Cardiac muscle cell (in vitro differentiated cells and primary cell): ENCODE data around the gene IL6R. TPM values are rescaled to one million over a fixed set of nuclear protein-coding genes. Genes with fewer than 3 reads are reported as not detected.

Experiments
- DNase-seq, 2 donors: peaks; one replicate each; pipeline versions ENCODE4 v3.0.0 to v3.0.0-alpha.2; 2010 to 2017; ENCODE audit warnings: low read depth in 1 of 2, low spot score in 1 of 2
- H3K27ac ChIP-seq: fragments of 200-600 bp; sonication (generic); 2 replicates; pipeline ENCODE4 v1.5.1; 2016
- H3K27me3 ChIP-seq: fragments of 200-600 bp; sonication (generic); 2 replicates; pipeline ENCODE4 v1.6.0; 2016; ENCODE audit warnings: control low read depth
- H3K36me3 ChIP-seq: fragments of 200-600 bp; sonication (generic); 2 replicates; pipeline ENCODE4 v1.5.1; 2016; ENCODE audit warnings: control low read depth
- H3K4me1 ChIP-seq: fragments of 200-600 bp; sonication (generic); 2 replicates; pipeline ENCODE4 v1.8.1; 2017; ENCODE audit warnings: low read depth, mild to moderate bottlenecking, mixed run types
- H3K4me3 ChIP-seq: fragments of 200-600 bp; sonication (generic); 2 replicates; pipeline ENCODE4 v1.5.1; 2016; ENCODE audit warnings: mild to moderate bottlenecking
- H3K9me3 ChIP-seq: fragments of 200-600 bp; sonication (generic); 2 replicates; pipeline ENCODE4 v1.5.1; 2017; ENCODE audit warnings: low read depth, mild to moderate bottlenecking, control low read depth
- polyA plus RNA-seq: library from polyadenylated mRNA; unstranded; fragments of >200 nt; fragmentation: Nextera tagmentation; extraction: Ambion mirVana; gene quantifications from 2 replicates; pipeline ENCODE4 v1.2.1, GENCODE V29; 2016
- total RNA-seq: library from RNA; depleted of rRNA; stranded (reverse); fragments of >200 nt; gene quantifications from 2 replicates; pipeline ENCODE4 v1.2.3, GENCODE V29; 2016
- TF ChIP-seq, protein P1 (sequence below): IDR thresholded peaks from 2 replicates; pipeline ENCODE4 v1.5.1; 2012; ENCODE audit warnings: low read depth, mild to moderate bottlenecking, low read length

The IL6R gene
- total and polyA plus RNA-seq, 2 experiments from 2014 or later, result 2.5 to 5.2 TPM

- no peak overlapping the region for H3K4me3 ChIP-seq
- DNase-seq, result no peak
- peaks cover 7% of the 10 kb centered on the region for H3K27me3 ChIP-seq
- TF ChIP-seq, protein P1, sequence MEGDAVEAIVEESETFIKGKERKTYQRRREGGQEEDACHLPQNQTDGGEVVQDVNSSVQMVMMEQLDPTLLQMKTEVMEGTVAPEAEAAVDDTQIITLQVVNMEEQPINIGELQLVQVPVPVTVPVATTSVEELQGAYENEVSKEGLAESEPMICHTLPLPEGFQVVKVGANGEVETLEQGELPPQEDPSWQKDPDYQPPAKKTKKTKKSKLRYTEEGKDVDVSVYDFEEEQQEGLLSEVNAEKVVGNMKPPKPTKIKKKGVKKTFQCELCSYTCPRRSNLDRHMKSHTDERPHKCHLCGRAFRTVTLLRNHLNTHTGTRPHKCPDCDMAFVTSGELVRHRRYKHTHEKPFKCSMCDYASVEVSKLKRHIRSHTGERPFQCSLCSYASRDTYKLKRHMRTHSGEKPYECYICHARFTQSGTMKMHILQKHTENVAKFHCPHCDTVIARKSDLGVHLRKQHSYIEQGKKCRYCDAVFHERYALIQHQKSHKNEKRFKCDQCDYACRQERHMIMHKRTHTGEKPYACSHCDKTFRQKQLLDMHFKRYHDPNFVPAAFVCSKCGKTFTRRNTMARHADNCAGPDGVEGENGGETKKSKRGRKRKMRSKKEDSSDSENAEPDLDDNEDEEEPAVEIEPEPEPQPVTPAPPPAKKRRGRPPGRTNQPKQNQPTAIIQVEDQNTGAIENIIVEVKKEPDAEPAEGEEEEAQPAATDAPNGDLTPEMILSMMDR, result no peak
- H3K9me3 ChIP-seq, result no peaks in the 10 kb centered on the region
- H3K27ac ChIP-seq, result no peak overlapping the region
- no peaks in the 10 kb centered on the region for H3K4me1 ChIP-seq
- no peaks in the 10 kb centered on the region for H3K36me3 ChIP-seq
Observed at GRCh38 chr1:154398678-154399077, 6.5 kb upstream of the IL6R start.

GRCh38 chr1:154400381-154400801 lies 4.8 kb upstream of the IL6R start:
- H3K4me1 ChIP-seq, result no peaks in the 10 kb centered on the region

DNA sequence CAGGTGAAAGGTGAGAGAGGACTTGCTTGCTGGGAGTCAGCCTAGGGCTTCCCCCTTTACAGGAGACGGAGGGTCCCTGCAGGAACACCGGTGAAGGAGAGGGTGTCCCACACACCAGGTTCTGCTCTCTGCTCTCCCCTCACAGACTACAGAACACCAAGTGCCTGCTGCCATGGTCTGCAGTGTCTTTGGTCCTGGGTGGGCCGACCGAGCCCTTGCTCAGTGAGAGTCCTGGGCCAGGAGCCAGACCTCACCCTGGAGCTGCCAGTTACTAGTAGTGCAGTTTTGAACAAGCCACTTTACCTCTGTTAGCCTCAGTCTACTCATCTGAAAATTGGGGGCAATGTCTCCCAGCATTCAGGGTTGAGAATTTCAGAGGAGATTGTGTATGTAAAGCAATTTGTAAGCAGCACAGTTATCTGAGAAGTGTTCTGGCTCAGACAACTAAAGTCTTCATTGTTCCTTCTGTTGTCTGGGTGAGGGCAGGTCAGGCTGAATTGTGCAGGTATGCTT lies 2.7 kb upstream of the IL6R start:
- Histone ChIP-seq H3K4me3 (no peak overlapping the region), H3K27me3 (peaks cover 43% of the 10 kb centered on the region), H3K36me3 (no peaks in the 10 kb centered on the region), H3K27ac (no peak overlapping the region), H3K4me1 (peaks cover 7% of the 10 kb centered on the region), H3K9me3 (no peaks in the 10 kb centered on the region)
- no peak for DNase-seq
- TF ChIP-seq, protein P1, result no peak

More at GRCh38 chr1:154400381-154400801, 4.8 kb upstream of the IL6R start:
- no peaks in the 10 kb centered on the region for H3K9me3 ChIP-seq
- peaks cover 24% of the 10 kb centered on the region for H3K27me3 ChIP-seq
- no peak for DNase-seq
- TF ChIP-seq, protein P1, result no peak
- H3K36me3 ChIP-seq, result no peaks in the 10 kb centered on the region
- H3K27ac ChIP-seq, result no peak overlapping the region
- H3K4me3 ChIP-seq, result no peak overlapping the region

GRCh38 chr1:154403261-154403943 lies 1.7 kb upstream of the IL6R start:
- Histone ChIP-seq H3K36me3 (no peaks in the 10 kb centered on the region), H3K27ac (no peak overlapping the region), H3K4me1 (peaks cover 7% of the 10 kb centered on the region), H3K4me3 (no peak overlapping the region), H3K27me3 (peaks cover 46% of the 10 kb centered on the region), H3K9me3 (no peaks in the 10 kb centered on the region)
- no peak for DNase-seq
- TF ChIP-seq, protein P1, result no peak

DNA sequence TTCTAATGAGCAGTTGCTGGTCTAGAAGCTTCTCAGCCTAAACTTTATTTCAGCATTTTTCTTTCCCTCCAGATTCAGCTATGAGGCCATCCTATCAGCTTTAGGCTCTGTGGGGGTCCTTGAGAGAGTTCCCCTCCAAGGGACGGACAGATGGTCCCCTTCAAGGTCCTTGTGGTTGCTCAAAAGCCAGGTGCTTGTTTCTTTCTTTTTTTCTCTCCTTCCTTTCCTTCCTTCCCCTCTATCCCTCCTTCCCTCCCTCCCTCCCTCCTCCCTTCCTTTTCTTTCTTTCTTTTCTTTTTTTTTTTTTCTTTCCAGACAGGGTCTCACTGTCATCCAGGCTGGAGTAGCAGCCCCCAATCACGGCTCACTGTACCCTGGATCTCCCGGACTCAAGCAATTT lies 1.2 kb upstream of the IL6R start:
- TF ChIP-seq, protein P1, result no peak
- H3K4me1 ChIP-seq, result peaks cover 7% of the 10 kb centered on the region
- no peak overlapping the region for H3K27ac ChIP-seq
- H3K9me3 ChIP-seq, result no peaks in the 10 kb centered on the region
- H3K4me3 ChIP-seq, result no peak overlapping the region
- peaks cover 46% of the 10 kb centered on the region for H3K27me3 ChIP-seq
- H3K36me3 ChIP-seq, result no peaks in the 10 kb centered on the region
- no peak for DNase-seq
